Breast epithelium (tissue), 3 donors: ENCODE data around the gene SPEN.

Source experiments
- POLR2A ChIP-seq: fragments of 450-650 bp; IDR thresholded peaks from one replicate; pipeline ENCODE4 v1.6.1; 2016; ENCODE audit warnings: antibody characterized with exemption, mild to moderate bottlenecking, moderate library complexity
- TF ChIP-seq, protein P1 (sequence below), 3 donors: fragments of 450-650 bp; IDR thresholded peaks; one replicate each; pipeline ENCODE4 v1.5.1; 2016 to 2017; ENCODE audit warnings: antibody characterized with exemption in 3 of 3, mild to moderate bottlenecking in 3 of 3, moderate library complexity in 3 of 3

DNA sequence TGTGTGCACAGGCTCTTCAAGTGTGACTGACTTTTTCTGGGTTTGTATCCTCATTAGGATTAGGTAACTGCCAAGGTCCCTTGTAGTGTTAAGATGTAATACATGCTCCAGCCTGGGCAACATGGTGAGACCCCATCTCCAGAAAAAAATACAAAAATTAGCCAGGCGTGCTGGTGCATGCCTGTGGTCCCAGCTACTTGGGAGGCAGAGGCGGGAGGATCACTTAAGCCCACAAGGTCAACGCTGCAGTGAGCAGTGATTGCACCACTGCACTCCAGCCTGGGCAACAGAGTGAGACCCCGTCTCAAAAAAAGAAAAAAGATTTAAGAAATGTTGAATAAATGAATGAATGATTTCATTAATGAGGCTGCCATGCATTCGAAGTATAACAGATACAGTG lies 113.3 kb downstream of the SPEN start:
- TF ChIP-seq, protein P1, sequence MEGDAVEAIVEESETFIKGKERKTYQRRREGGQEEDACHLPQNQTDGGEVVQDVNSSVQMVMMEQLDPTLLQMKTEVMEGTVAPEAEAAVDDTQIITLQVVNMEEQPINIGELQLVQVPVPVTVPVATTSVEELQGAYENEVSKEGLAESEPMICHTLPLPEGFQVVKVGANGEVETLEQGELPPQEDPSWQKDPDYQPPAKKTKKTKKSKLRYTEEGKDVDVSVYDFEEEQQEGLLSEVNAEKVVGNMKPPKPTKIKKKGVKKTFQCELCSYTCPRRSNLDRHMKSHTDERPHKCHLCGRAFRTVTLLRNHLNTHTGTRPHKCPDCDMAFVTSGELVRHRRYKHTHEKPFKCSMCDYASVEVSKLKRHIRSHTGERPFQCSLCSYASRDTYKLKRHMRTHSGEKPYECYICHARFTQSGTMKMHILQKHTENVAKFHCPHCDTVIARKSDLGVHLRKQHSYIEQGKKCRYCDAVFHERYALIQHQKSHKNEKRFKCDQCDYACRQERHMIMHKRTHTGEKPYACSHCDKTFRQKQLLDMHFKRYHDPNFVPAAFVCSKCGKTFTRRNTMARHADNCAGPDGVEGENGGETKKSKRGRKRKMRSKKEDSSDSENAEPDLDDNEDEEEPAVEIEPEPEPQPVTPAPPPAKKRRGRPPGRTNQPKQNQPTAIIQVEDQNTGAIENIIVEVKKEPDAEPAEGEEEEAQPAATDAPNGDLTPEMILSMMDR (IDR thresholded peaks at IDR 0.05) = no peak
- TF ChIP-seq POLR2A = no peak
